T1000 (cell line): ENCODE data around the gene KCNQ1.

Source experiments
- DNase-seq: peaks from one replicate; lab custom pipeline; 2025; ENCODE audit warnings: mixed read lengths; lab: John Stamatoyannopoulos, UW

Gene KCNQ1

DNA sequence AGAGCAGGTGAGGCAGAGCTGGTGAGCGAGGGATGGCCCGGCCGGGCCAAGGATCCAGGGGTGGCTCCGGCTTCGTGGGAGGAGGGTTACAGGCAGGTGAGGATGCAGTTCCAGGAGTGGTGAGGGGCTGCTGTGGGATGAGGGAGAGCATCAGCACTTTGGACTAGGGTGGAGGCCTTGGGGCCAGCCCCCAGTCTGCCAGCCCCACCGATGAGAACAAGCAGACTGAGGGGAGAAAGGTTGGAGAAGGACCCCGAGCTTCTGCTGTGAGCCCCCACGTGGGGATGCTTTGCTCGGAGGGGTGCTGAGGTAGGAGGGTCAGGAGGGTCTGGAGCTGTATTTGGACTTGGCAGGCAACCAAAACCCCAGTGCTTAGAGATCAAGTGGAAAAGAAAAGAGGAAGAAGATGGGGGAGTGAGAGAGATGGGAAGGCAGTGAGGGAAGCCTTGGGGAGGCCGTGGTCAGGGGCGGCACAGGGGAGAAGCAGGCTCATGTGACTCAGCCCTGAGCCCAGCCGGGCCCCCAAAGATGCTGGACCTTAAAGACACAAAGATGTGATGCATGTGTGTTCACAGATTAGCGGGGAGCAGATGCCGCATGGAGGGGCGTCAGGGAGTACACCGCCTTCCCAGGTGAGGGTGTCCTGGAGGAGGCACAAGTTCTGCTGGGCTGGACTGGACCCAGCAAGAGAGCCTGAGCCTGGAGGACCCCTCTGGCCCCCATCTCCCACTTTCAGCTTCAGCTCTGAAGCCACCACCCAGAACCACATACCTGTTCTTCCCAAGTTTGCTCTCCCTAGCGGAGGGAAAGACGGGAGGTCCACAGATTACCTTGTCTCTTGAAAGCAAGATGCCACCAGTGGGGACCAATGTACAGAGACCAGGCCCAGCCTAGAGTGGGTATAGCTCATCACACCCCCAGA, 349.5 kb downstream of the KCNQ1 start:
- DNase-seq, result no peak

DNA sequence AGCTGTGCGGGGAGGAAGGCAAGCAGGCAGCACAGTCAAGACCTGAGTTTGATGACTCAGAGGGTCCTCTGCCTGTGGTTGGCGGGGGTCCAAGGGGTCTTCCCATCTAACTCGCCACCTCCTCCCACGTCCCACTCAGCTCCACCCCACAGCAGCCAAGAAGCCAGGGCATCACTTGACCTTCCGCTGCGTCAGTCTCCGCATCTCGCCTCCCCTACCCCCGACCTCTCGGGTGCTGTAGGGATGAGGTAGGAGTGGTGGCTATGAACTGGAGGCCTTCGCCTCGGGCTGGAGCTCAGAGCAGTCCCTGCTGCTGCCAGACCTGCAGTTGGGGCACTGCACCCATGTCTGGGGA, 350.1 kb downstream of the KCNQ1 start:
- no peak for DNase-seq

DNA sequence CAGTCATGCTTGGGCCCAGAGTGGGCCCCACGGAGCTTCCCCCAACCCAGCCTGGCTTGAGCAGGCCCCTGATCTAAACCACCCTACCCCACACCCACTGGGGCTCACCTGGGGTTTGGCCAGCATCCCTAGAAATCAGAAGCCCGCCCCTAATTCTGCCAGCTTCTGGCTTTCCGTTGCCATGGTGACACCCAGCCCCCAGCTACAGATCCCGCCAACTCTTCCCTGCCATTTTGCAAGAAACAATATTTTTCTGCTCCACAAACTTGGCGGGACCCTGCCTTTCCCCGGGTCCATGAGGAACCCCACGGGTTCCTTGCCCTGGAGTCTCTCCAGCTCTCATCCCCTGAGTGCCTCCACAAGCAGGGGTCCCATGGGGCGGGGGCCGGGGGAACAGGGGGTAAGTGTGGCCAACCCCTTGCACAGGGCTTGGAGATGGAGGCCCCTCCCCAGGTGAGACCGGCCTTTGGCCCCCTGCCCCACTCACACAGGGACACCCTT, 350.7 kb downstream of the KCNQ1 start:
- DNase-seq, result no peak

DNA sequence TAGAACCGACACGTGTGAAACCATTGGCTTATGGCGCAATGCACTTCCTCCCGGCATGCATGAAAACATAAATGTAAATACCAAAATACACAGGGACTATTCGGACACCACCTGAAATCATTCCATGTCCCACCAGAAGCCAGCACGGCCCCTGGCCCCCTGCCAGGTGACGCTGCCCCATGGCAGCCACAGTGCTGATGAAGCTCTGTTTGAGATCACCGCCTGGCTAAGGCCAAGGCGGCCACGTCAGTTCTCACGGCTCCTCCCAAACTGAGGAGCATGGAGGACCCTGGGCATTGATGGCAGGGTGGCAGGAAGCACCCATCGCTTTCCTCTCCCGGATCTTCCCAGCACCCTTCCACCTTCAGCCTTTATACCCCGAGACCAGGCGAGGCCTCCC, 351.3 kb downstream of the KCNQ1 start:
- no peak for DNase-seq

DNA sequence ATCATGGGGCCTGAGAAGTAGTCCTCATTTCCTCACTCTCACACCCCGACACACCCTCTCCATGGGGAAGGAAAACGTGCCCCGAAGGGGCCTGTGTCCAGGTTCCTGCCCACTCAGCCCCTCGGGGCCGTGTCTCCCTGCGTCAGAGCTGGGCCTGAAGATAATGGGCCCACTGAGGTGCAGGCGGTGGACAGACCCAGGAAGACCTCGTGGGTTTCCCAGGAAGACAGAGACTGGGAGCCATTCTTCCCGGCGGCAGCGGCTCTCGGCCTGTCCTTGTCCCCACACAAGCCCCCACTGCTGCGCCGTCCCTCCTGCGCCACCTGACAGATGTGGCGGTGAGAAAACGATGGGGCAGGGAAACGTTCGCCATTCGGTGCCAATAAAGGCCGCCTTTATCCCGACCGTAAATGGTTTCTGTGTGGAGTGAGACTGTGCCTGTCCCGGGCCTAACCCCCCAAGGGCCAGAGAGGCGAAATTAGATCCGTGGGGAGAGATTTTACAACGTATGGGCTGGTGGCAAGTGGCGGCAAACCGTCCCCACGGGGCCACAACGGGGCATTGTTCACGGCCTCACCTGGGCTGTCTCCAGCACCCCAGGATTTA, 351.8 kb downstream of the KCNQ1 start:
- DNase-seq, result no peak

DNA sequence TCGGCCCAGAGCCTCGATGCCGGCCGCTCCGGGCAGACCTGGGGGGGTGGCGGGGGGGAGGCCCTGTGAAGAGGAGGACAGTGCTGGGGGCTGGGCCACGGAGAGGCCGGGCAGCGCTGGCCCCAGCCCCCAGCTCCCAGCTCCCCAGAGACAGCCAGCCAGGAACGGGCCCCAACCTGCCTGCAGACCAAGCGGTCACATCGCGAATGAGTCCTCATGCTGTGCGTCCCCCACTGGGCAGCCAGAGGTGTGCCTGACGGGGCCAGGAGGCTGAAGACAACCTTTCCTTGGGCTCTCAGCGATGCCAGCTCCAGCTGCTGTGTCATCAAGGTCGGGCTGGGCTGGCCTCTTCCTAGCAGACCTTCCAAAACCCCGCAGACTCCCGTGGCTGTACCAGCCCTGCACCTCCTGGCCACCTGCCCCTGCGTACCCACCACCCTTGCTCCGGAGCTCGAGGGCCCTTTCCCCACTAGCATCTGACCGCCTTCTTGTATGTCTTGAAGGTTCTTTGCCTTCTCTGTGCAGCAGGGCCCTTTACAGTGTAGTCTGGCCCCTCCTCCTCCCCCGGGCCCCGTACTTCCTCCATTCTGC, 352.4 kb downstream of the KCNQ1 start:
- DNase-seq, result no peak

DNA sequence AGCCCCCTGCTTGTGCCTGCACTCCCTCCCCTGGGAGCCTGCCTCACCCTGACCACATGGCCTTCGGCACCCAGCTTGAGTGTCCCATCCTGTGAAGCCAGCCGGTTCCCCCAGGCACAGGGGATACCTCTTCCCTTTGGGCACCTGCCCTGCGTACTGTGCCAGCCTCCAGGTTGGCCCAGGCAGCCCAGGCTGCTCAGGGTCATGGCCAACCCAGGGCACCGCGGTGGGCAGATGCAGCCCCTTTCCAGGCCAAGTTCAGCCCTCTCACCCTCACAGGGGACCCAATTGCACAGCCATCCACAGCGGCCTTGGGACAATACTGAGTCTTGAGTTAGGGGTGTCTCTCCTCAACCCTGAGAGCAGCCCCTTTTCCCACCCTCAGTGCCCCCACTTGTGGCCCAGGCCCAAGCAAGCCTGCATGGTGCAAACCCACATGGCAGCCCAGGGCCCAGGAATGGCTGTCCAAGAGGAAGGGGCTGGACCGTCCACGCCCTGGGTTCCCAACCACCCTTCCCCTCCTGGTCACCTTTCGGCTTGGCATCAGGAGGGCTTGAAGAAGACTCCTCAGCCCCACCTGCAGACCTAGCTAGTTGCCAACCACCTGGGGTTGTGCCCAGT, 353.0 kb downstream of the KCNQ1 start:
- no peak for DNase-seq

DNA sequence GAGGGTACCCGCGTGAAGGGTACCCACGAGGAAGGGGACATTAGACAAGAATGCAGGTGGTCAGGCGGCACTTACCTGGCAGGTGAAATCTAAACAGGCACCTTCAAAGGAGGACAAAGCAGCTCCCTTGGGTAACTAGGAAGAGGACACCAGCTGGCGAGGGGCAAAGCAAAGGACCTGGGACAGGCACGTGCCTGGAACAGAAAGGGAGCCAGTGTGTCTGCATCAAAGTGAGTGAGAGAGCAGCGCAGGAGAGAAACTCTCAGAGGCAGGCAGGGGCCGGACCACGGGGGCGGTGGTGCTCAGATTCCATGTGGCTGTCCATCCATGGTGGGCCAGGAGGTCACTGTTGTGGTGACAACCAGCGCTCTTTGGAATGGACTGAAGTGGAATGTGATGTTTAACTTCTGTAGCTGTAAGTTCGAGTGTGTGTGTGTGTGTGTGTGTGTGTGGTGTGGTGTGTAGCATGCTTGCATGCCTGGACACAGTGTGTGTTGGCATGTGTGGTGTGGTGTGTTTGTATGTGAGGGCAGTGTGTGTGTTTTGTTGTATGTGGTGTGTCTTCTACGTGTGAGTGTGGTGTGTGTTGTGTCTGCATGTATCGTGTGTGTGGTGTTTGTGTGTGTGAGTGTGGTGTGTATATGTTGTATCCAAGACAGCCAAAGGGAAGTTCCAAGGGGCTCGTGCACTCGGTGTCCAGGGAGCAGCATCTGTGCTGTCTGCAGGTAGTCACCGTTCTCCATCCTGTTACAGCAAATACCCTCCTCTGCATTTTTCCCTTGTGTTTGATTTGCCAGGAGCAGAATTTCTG, 354.3 kb downstream of the KCNQ1 start:
- no peak for DNase-seq

DNA sequence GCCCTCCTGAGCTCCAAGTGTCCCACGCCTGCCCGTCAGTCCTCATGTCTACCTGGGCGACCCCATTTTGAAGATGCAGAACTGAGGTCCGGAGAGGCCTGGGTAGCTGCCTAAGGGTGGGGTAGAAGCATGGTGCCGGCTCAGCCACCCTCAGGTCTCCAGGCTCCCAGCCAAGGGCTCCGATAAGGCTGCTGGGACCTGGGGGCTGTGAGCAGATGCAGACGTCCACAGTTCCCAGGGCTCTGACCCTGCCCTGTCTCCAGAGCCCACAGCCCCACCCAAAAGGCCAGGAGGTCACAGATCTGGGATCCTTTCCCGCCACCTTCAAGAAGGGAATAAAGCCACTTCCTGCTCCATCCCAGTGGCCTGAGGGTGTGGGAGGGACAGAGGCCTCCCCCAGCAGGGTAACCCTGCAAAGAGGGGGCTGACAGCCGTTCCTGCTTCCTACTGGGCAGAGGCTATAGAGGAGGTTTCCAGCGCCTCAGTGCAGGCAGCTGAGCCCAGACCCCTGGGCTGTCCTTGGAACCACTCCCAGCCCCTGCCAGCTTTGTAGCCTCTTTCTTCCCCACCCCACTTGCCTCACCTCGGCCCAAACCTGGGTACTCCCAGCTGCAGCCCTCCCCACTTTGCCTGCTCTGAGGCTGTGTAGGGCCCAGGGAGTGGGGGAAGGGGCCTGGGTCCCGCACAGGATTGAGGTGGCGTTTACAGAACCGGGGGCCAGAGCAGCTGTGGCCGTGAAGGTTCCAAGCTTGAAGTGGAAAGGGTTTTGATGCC, 355.3 kb downstream of the KCNQ1 start:
- DNase-seq, result no peak

DNA sequence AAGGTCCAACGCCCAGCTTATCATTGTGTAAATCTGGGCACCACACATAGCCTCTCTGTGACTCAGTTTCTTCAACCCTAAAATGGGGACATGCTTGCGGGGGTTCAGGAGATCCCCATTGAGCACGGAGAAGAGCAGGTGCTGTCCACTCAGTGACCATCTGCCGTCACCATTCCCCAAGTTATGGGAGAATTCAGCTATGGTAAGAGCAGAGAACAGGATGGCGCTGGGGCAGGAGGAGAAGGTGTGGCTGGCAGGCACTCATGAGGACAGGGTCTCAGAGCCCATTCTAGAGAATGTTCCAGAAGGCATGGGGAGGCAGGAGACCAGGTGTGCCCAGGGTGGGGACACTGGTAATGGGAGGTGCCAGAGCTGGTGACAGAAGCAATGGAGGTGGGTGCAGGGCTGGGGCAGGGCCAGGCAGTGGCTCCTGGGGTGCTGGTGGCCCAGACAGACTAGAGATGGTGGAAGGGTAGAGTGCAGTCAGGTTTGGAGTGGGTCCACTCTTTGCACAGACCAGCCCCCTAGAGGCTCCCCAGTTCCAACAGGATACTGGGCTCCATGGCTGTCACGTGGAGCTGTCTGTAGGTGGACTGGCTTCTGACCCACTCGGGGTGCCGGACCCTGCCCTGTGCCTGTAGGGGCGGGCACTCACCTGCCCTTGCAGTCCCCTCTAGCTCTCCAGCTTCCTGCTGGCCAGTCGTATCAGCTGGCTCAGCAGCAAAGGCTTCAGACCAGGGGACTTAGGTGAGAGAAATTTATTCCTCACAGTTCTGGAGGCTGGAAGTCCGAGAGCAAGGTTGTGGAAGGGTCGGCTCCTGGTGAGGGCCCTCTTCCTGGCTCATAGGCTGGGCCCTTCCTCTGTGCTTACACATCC, 356.1 kb downstream of the KCNQ1 start:
- DNase-seq, result no peak

DNA sequence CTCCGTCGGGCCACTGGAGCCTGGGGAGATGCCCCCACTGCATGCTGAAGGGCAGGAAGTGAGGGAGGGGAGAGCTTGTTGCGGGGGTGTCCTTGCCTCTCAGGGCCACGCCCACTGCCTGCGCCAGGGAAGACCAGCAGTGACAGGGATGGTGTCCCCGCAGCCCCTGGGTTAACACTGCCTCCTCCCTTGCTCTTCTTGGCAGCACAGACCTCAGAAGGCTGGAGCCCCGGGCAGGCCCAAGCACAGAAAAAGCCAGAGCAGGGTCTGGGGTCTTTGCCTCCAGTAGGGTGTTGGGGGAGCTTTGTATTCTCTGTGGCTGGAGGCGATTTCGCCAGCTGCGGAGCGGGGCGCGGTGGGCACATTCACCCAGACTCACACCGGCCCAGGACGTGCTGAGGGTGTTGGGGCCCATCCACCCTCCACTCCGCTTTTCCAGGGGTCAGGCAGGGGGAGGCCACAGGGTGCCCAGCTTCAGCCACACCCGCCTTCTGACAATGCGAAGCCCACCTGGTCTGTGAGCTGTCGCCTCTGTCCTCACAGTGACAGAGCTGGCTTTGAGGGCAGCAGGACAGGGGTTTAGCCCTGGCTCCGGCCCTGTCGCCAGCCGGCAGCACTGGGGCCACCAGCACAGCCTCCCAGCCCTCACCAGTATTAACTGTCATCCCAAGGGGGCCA, 357.0 kb downstream of the KCNQ1 start:
- DNase-seq, result no peak

DNA sequence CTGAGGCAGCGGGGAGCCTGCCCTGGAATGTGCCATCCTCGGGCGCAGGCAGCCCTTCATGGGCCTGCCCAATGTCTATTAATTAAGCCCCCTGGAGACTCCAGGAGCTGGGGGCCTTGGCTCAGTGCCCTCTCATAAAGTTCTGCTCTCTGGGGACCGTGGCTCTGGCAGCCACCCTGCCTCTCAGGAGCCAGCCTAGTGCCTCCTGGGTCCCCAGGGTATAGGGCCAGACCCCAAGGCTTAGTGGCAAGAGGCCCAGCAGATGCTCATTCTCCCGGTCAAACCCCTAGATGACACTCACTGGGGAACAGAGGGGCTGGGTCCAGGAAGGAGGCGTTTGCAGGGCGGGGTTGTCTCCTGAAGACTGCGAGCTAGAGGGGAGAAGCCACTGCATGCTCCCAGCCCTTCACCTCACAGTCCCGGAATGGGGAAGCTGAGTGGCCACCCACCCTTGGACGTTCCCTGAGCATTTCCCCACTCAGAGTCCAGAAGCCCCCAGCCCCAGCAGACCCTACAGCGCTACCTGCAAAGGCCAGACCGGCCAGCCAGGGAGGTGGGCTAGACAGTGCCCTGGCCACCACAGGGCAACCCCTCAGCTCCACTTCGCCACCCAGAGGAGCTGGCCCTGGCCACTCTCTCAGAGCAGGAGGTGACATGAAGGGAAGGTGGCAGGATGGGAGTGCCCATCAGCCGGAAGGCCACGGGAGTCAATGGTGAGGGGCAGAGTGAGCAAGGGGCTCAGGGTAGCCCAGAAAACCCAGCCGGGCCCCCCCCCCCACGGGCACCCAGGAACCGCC, 357.8 kb downstream of the KCNQ1 start:
- DNase-seq, result no peak

DNA sequence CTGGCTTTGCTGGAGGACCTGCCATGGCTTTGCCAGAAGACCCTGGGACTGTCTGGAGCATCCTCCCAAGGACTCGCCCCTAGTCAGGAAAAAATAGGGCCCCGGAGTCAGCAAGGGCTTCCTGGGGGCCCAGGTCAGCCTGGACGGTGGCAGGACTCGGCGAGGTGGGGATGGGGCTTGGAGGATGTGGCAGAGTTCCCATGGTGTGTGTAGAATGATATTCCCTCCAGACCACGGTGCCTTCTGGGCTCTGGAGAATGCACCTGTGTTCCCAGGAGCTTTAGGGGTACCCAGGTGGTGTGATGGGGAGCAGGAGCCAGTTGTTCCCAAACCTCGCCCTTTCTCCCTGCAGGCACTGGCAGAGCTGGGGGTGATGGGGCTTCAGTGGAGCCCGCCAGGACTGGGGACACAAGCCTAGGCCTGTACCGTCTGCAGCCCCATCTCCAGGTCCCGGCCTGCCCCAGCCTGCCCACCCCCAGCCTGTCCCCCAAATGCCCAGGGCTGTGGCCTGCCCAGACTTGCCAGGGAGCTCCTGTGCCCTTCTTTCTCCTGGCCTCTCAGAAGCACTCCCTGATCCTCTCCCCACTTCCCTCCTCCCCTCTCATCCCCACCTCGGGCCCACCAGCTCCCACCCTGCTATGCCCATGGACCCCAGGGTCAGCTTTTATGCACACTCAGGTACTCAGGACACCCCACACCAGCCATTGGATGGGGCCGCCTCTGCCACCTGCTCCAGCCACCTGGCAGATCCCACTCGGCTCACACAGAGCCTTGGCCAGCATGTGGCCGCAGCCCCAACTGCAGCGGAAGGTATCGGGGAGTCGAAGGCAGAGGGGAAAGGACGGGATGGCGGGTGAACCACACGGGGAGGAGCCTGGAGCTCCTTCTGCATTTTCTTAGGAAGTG, 358.6 kb downstream of the KCNQ1 start:
- DNase-seq, result no peak

DNA sequence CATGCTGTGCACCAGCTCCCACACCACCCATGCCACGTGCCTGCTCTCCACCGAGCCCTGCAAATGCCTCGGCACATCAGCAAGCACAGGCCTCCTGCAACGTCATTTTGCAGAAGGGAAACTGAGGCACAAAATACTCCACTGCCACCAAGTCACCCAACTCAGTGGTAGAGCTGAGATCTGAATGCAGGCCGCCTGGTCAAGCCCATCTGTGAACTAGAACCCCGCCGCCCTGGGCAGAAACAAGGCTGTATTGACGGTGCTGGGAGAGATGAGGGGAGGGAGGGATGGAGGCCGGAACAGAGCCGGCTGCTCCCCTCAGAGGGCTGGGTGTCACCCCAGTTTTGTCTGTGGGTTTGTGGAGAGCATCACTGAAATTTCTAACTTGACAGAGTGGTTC, 359.4 kb downstream of the KCNQ1 start:
- DNase-seq, result no peak

DNA sequence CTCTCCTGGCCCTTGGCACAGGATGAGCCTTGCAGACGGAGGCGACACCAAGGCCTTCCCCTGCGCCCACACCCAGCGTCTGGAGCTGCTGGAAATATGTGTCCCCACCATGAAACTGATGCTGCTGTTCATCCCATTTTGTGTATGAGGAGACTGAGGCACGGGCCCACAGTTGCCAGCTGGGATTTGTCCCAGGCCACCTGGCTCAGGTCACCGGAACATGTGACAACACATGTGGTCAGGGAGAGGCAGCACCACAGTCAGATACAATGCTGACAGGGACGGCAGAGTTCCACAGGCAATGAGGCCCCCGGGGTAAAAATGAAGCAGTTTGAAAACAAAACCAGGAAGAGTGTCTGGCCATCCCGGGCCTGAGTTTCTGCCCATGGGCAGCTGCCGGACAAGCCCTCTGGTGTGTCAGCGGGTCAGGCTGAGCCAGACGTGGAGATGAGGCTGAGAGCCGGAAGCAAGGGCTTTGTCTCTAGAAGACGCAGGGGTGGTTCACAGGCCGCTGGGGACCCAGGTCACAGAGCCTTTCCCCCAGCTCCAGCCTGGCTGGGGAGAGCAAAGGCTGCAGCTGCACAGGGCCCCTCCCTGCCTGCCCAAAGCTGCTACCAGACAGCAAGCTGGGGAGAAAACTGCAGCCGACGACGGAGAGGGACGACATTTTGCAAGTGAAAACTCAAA, 360.0 kb downstream of the KCNQ1 start:
- no peak for DNase-seq

DNA sequence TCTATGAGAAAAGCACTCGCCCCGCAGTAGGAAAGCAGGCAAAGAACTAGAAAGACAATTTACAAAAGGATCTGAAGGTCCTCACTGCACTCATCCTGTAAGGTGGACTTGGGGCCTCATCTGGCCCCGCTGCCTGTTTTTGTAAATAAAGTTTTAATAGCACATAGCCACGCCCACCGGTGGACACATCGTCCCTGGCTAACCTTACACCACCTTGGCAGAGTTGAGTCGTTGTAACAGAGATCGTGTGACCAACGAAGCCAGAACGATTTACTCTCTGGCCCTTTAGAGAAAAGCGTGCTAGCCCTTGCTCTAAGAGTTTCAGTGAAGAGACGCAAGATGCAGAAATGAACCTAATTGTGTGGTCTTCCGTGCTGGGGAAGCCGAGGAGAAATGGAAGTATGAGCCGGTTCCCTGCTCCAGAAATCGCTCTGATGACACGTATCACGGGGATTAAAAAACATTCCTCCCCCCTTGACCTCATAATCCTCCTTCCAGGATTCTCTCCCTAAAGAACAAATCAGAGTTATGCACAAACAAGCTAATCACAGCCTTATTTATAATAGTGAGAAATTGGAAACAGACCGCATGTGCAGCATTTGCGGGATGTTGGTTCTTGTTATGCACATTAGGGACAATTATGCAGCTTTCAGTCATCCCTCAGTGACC, 360.7 kb downstream of the KCNQ1 start:
- DNase-seq, result no peak
